GM23338 (cell line): Measurements from ENCODE around the gene C14orf132. TPM values are rescaled to one million over a fixed set of nuclear protein-coding genes. Genes with fewer than 3 reads are reported as not detected.
A peak's percentile ranks its signal among the peaks of the same experiment; 100 is the strongest.

Source experiments
- ATAC-seq: fragments of 200-7000 bp; cut with Tn5 transposase; 3 replicates; pipeline ENCODE4 v1.9.1; 2020
- DNase-seq: peaks from one replicate; pipeline ENCODE4 v3.0.0-alpha.2; 2015; ENCODE audit warnings: low spot score
- H2AFZ ChIP-seq: fragments of 200-600 bp; sonication (generic); 2 replicates; pipeline ENCODE4 v1.8.0; 2016; ENCODE audit warnings: antibody characterized with exemption, mild to moderate bottlenecking, moderate library complexity
- H3F3A ChIP-seq: fragments of 200-600 bp; sonication (generic); replicated peaks from 2 replicates; pipeline ENCODE4 v1.8.0; 2017; ENCODE audit warnings: antibody characterized with exemption, mixed run types, low read depth
- H3K27ac ChIP-seq: fragments of 200-600 bp; sonication (generic); 2 replicates; pipeline ENCODE4 v1.6.1; 2016; ENCODE audit warnings: low read depth
- H3K27me3 ChIP-seq: fragments of 200-600 bp; sonication (generic); 2 replicates; pipeline ENCODE4 v1.8.0; 2016; ENCODE audit warnings: mild to moderate bottlenecking, mixed run types, moderate library complexity; ENCODE audit not compliant: insufficient read depth
- H3K36me3 ChIP-seq: fragments of 200-600 bp; sonication (generic); 2 replicates; pipeline ENCODE4 v1.8.0; 2016; ENCODE audit warnings: mild to moderate bottlenecking; ENCODE audit not compliant: insufficient read depth
- H3K4me1 ChIP-seq: fragments of 200-600 bp; sonication (generic); 2 replicates; pipeline ENCODE4 v1.8.0; 2016; ENCODE audit warnings: mild to moderate bottlenecking, moderate library complexity; ENCODE audit not compliant: insufficient read depth
- H3K4me2 ChIP-seq: fragments of 200-600 bp; sonication (generic); 2 replicates; pipeline ENCODE4 v1.7.1; 2017; ENCODE audit warnings: mixed run types
- H3K4me3 ChIP-seq: fragments of 200-600 bp; sonication (generic); 2 replicates; pipeline ENCODE4 v1.6.1; 2016; ENCODE audit warnings: mixed run types
- H3K79me2 ChIP-seq: fragments of 200-600 bp; sonication (generic); replicated peaks from 2 replicates; pipeline ENCODE4 v1.8.0; 2017; ENCODE audit warnings: mild to moderate bottlenecking; ENCODE audit not compliant: insufficient read depth
- H3K9me2 ChIP-seq: fragments of 200-600 bp; sonication (generic); 2 replicates; pipeline ENCODE4 v1.8.0; 2017; ENCODE audit not compliant: insufficient read depth
- H4K20me1 ChIP-seq: fragments of 200-600 bp; sonication (generic); replicated peaks from 2 replicates; pipeline ENCODE4 v1.8.0; 2017; ENCODE audit warnings: mild to moderate bottlenecking; ENCODE audit not compliant: insufficient read depth
- H3K27ac Mint-ChIP-seq: 2 replicates; pipeline ENCODE4 v1.8.0; 2020; ENCODE audit warnings: inconsistent platforms, mild to moderate bottlenecking, moderate library complexity, mixed read lengths
- H3K27me3 Mint-ChIP-seq: 3 replicates; pipeline ENCODE4 v1.8.0; 2022; ENCODE audit warnings: low read depth, mild to moderate bottlenecking, moderate library complexity, mixed read lengths, inconsistent platforms; ENCODE audit not compliant: insufficient read depth, poor library complexity
- H3K36me3 Mint-ChIP-seq: 3 replicates; pipeline ENCODE4 v1.8.0; 2021; ENCODE audit warnings: low read depth, mild to moderate bottlenecking, inconsistent platforms, moderate library complexity, mixed read lengths
- H3K4me1 Mint-ChIP-seq: 3 replicates; pipeline ENCODE4 v1.8.0; 2020; ENCODE audit warnings: mild to moderate bottlenecking, inconsistent platforms, mixed read lengths
- H3K4me3 Mint-ChIP-seq: 3 replicates; pipeline ENCODE4 v1.8.0; 2021; ENCODE audit warnings: moderate library complexity, mild to moderate bottlenecking, inconsistent platforms, mixed read lengths
- H3K9me3 Mint-ChIP-seq: 3 replicates; pipeline ENCODE4 v1.8.0; 2020; ENCODE audit warnings: moderate library complexity, mild to moderate bottlenecking, inconsistent platforms, mixed read lengths
- CTCF ChIP-seq, 2 experiments: fragments of 200-600 bp in 1 of 2; sonication (generic) in 1 of 2; conservative IDR thresholded peaks; 2 replicates each; pipeline versions ENCODE4 v1.5.1 to v1.6.1; 2016 to 2017; ENCODE audit warnings: antibody characterized with exemption in 2 of 2, low read depth in 2 of 2, mild to moderate bottlenecking in 2 of 2, moderate library complexity in 1 of 2
- EZH2phosphoT487 ChIP-seq: fragments of 200-600 bp; sonication (generic); IDR thresholded peaks from one replicate; pipeline ENCODE4 v1.8.1; 2018; ENCODE audit warnings: antibody characterized with exemption; ENCODE audit not compliant: unreplicated experiment
- NANOG ChIP-seq: IDR thresholded peaks from 2 replicates; pipeline ENCODE4 v1.6.1; 2016; ENCODE audit warnings: antibody characterized with exemption, borderline replicate concordance
- POLR2AphosphoS5 ChIP-seq: IDR thresholded peaks from 2 replicates; pipeline ENCODE4 v1.6.1; 2016; ENCODE audit warnings: antibody characterized with exemption, low read depth
- STAT1 ChIP-seq: IDR thresholded peaks from one replicate; pipeline ENCODE4 v1.6.1; 2016; ENCODE audit warnings: antibody characterized with exemption; ENCODE audit not compliant: unreplicated experiment
- ZNF114 ChIP-seq: fragments of 250-450 bp; sonication (Bioruptor Pico); IDR thresholded peaks from 2 replicates; pipeline ENCODE4 v1.5.0; 2020; ENCODE audit warnings: mild to moderate bottlenecking, moderate library complexity
- ZNF331 ChIP-seq: fragments of 250-450 bp; sonication (Bioruptor Pico); IDR thresholded peaks from 2 replicates; pipeline ENCODE4 v1.5.0; 2020; ENCODE audit warnings: low read depth, mild to moderate bottlenecking, moderate library complexity
- polyA plus RNA-seq: library from polyadenylated mRNA; unstranded; fragments of >200 nt; fragmentation: Nextera tagmentation; extraction: Ambion mirVana; gene quantifications from 2 replicates; pipeline ENCODE4 v1.2.1, GENCODE V29; 2016
- total RNA-seq: library from RNA; depleted of rRNA; stranded (reverse); fragments of >200 nt; shearing (Covaris generic); gene quantifications from 2 replicates; pipeline ENCODE4 v1.2.3, GENCODE V29; 2014

Gene C14orf132
- total and polyA plus RNA-seq, 2 experiments from 2014 or later: 13.8 to 16.2 TPM

GRCh38 chr14:96017882-96018281, 21.3 kb upstream of the C14orf132 start (continued):
- TF ChIP-seq EZH2phosphoT487 (no peak), ZNF331 (CRISPR knock-in tag) (no peak)

GRCh38 chr14:96027431-96028355, 11.5 kb upstream of the C14orf132 start:
- Mint-ChIP-seq H3K9me3 (no peaks in the 10 kb centered on the region; the same call in 2 of the 3 replicates), H3K36me3 (no peaks in the 10 kb centered on the region), H3K4me1 (peaks cover 4% of the 10 kb centered on the region), H3K27ac (no peak overlapping the region), H3K4me3 (no peak overlapping the region), H3K27me3 (peaks cover 1% of the 10 kb centered on the region)
- H3K36me3 ChIP-seq: no peaks in the 10 kb centered on the region
- no peaks in the 10 kb centered on the region for H4K20me1 ChIP-seq
- no peaks in the 10 kb centered on the region for H3F3A ChIP-seq
- TF ChIP-seq STAT1: no peak
- peak overlapping the region; percentile 99 for H2AFZ ChIP-seq
- no peak overlapping the region for H3K4me3 ChIP-seq
- no peaks in the 10 kb centered on the region for H3K79me2 ChIP-seq
- H3K27ac ChIP-seq: no peak overlapping the region
- DNase-seq (no peak), ATAC-seq (no peak; the same call in 2 of the 3 replicates)
- peaks cover 9% of the 10 kb centered on the region; the same call in 1 of the 2 replicates for H3K9me2 ChIP-seq
- H3K27me3 ChIP-seq: no peaks in the 10 kb centered on the region
- H3K4me2 ChIP-seq: no peak overlapping the region
- no peaks in the 10 kb centered on the region for H3K4me1 ChIP-seq

GRCh38 chr14:96029089-96029645, 10.0 kb upstream of the C14orf132 start:
- no peaks in the 10 kb centered on the region for H3K27me3 ChIP-seq
- no peak for ATAC-seq
- H3F3A ChIP-seq: no peaks in the 10 kb centered on the region
- no peak for DNase-seq
- H3K36me3 Mint-ChIP-seq: no peaks in the 10 kb centered on the region
- no peak overlapping the region for H3K27ac Mint-ChIP-seq
- H3K4me3 ChIP-seq: no peak overlapping the region
- no peaks in the 10 kb centered on the region for H3K79me2 ChIP-seq
- H3K9me3 Mint-ChIP-seq: no peaks in the 10 kb centered on the region; the same call in 2 of the 3 replicates
- H2AFZ ChIP-seq: no peak overlapping the region
- H3K4me1 ChIP-seq: no peaks in the 10 kb centered on the region
- H3K4me1 Mint-ChIP-seq: peaks cover 4% of the 10 kb centered on the region
- peaks cover 2% of the 10 kb centered on the region; the same call in 1 of the 2 replicates for H3K9me2 ChIP-seq
- no peak overlapping the region for H3K27ac ChIP-seq
- H3K36me3 ChIP-seq: no peaks in the 10 kb centered on the region
- no peak overlapping the region for H3K4me2 ChIP-seq
- H4K20me1 ChIP-seq: no peaks in the 10 kb centered on the region
- H3K4me3 Mint-ChIP-seq: no peak overlapping the region
- TF ChIP-seq ZNF114 (CRISPR knock-in tag): no peak
- no peak for TF ChIP-seq POLR2AphosphoS5
- TF ChIP-seq NANOG: no peak
- TF ChIP-seq CTCF (conservative IDR thresholded peaks at IDR 0.05; ENCODE audit: low read depth in 2 of 2): no peak
- peaks cover 1% of the 10 kb centered on the region for H3K27me3 Mint-ChIP-seq
